GM21360 (cell line): Measurements from ENCODE around the gene SULT1E1.

ENCODE experiments used
- ATAC-seq: cut with Tn5 transposase; IDR thresholded peaks from one replicate; pipeline ENCODE4 v1.9.1; 2021; ENCODE audit warnings: mild to moderate bottlenecking, moderate library complexity; ENCODE audit not compliant: unreplicated experiment

The SULT1E1 gene

DNA sequence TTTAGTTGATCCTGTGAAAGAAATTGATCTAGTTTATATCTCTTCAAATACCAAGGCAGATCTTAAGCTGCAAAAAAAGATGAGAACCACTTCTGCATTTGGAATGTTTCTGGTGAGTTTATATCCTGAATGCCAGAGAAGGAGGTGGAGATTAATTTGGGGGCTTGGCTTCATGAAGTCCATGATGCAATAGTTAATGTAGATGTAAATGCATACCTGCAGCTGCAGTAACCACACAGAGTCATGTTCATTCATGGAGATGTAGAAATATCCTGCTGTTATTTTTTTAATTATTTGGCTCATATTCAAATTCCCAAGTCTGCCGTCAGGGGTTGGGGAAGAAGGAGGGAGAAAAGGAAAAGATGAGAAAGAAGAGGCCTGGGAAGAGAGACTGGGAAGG lies at the start of gene SULT1E1:
TSS of gene SULT1E1 (minus strand) at position 94 of the 400 bp plus-strand sequence. CDS start 2,501 bp downstream, outside the sequence.
- no peak for ATAC-seq

GRCh38 chr4:69909195-69909594 lies 49.2 kb upstream of the SULT1E1 start:
- ATAC-seq = no peak

DNA sequence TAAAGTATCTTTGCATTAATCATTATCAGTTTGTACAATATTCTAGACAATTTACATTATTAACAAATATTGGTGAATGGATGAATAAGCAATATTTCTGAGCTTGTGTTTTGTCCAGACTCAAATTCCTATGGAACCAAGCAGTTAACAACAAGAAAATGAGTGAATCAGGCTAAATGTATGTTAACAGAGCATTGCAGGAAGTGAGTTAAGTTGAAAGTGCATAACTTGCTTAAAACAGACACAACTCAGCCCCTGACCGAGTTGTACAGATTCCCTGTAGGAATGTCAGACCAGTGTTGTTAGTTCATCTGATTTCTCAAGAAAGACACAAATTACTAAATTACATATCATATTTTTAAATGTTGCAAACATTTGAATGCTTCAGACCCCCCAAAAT lies 47.2 kb upstream of the SULT1E1 start:
- ATAC-seq = no peak

- no peak for ATAC-seq
Observed at GRCh38 chr4:69896530-69897116, 36.7 kb upstream of the SULT1E1 start.

DNA sequence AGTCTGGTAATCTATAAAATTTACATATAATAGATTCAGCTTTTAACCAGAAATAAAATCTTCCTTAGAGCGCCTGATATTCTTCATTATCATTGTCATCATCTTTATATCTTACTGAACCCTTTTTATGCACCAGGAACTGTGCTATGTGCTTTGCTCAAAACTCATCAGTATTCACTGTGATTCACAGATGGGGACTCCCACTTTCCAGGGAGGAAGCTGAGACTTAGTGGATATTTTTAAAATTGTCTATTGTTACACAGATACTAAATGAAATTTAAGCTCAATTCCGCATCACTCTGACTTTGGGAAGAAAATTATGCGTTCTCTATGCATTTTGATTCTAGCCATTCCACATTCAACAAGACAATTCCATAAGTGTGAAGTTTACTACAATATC lies 34.8 kb upstream of the SULT1E1 start:
- ATAC-seq = no peak

GRCh38 chr4:69894186-69894585 lies 34.2 kb upstream of the SULT1E1 start:
- ATAC-seq = no peak

DNA sequence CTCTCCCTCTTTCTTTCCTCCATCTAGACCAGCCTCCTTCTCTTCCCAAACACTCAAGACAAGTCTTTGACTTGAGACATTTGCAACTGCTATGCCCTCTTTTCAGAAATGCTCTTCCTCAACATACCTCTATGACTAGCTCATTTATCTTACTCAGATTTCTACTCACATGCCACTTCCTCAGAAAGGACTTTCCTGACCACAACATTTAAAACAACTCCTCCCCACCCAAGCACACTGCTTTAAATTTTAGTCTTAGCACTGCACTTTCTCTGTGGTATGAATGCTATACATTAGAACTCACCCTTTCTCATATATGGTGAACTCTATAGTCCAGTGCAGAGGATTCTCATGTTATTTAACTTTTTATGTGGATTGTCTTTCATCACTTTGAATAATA lies 28.4 kb upstream of the SULT1E1 start:
- no peak for ATAC-seq

GRCh38 chr4:69882150-69882549 lies 22.2 kb upstream of the SULT1E1 start:
- ATAC-seq = no peak

GRCh38 chr4:69881173-69881773 lies 21.3 kb upstream of the SULT1E1 start:
- peak; percentile 92 for ATAC-seq

DNA sequence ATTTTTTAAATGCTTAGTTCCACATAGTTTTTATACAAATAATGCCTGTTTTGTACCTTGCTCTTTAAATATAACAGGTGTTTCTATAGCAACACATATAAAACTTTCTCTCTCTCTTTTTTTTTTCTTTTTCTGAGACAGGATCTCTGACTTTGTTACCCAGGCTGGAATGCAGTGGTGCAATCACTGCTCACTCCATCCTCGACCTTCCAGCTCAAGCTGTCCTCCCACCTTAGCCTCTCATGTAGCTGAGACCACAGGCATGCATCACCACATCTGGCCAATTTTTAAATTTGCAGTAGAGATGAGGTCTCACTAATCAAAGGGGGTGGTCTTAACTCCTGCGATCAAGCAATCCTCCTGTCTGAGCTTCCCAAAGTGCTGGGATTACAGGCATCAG lies 18.3 kb upstream of the SULT1E1 start:
- ATAC-seq = no peak

GRCh38 chr4:69877453-69877852 lies 17.5 kb upstream of the SULT1E1 start:
- no peak for ATAC-seq

- ATAC-seq = no peak
Observed at GRCh38 chr4:69876071-69876470, 16.1 kb upstream of the SULT1E1 start.

DNA sequence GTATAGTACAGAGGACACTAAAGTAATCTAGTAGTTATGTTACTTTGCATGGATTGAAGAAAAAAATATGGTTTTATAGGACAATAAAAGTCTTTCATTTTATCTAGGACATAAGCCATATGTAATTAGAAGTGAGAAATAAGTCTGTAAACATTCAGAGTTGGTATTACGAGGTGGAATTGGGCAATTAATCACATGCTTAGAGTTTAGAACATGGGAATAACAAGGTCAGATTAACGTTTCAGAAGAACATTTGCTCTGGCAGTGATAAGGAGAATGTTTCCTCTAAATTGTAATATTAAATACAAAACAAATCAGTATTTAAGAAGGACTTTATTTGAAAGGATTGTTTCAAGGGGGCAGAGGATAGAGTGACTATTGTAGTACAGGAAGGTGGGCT lies 15.6 kb upstream of the SULT1E1 start:
- no peak for ATAC-seq

DNA sequence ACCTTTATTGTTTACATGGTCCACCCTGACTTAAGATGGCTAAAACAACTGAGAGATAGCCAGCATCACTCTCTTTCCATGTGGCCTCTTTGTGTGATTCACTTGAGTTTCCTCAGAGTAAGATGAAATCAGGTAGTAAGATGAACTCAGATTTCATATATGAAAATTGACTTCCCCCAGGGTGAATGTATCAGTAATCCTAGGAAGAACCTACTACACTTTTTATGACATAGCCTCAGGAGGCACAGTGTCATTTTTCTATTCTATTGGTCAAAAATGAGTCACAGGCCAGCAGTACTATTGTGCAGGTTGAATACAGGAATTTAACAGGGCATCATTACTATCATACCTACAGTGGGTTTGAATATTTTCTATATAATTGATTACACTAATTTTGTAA lies 14.6 kb upstream of the SULT1E1 start:
- no peak for ATAC-seq

DNA sequence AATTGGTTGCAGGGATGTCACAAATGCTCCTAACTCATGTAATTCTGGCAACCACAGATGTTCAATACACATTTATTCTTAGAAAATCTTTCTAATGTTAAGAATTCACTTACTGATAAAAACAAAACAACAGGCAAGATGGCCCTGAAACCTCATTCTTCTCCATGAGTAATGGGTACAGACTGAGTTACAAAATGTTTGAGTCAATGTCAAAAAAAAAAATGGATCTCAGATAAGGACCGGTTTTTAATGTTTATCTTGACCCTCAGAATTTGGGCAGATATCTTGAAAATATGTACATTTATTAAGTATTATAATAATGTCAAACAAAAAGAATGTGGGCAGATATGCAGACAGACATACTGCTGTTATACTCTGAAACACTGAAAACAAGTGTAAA lies 1.8 kb upstream of the SULT1E1 start:
- ATAC-seq = no peak

- ATAC-seq = no peak
Observed at GRCh38 chr4:69860521-69861298, 765 bp upstream of the SULT1E1 start.

GRCh38 chr4:69859140-69859685 lies 732 bp downstream of the SULT1E1 start:
- no peak for ATAC-seq

- no peak for ATAC-seq
Observed at GRCh38 chr4:69858690-69859089, 1.3 kb downstream of the SULT1E1 start.

- no peak for ATAC-seq
Observed at GRCh38 chr4:69855822-69856221, 4.1 kb downstream of the SULT1E1 start.

- ATAC-seq = peak; percentile 80
Observed at GRCh38 chr4:69849969-69850368, 10.0 kb downstream of the SULT1E1 start.

- no peak for ATAC-seq
Observed at GRCh38 chr4:69849297-69849696, 10.6 kb downstream of the SULT1E1 start.

- ATAC-seq = no peak
Observed at GRCh38 chr4:69848028-69848427, 11.9 kb downstream of the SULT1E1 start.
